HPDE6-E6E7 (cell line): ENCODE results near the gene HPRT1.
"Not testable (repeated sequence)": the region's sequence is repeated elsewhere in the genome, so short reads cannot be mapped to it uniquely, and the experiment has no call there.

Experiments
- DNase-seq: peaks from one replicate; pipeline ENCODE4 v3.0.0; 2011; ENCODE audit warnings: missing footprints; ENCODE audit errors: extremely low spot score

The HPRT1 gene, protein sequence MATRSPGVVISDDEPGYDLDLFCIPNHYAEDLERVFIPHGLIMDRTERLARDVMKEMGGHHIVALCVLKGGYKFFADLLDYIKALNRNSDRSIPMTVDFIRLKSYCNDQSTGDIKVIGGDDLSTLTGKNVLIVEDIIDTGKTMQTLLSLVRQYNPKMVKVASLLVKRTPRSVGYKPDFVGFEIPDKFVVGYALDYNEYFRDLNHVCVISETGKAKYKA

DNA sequence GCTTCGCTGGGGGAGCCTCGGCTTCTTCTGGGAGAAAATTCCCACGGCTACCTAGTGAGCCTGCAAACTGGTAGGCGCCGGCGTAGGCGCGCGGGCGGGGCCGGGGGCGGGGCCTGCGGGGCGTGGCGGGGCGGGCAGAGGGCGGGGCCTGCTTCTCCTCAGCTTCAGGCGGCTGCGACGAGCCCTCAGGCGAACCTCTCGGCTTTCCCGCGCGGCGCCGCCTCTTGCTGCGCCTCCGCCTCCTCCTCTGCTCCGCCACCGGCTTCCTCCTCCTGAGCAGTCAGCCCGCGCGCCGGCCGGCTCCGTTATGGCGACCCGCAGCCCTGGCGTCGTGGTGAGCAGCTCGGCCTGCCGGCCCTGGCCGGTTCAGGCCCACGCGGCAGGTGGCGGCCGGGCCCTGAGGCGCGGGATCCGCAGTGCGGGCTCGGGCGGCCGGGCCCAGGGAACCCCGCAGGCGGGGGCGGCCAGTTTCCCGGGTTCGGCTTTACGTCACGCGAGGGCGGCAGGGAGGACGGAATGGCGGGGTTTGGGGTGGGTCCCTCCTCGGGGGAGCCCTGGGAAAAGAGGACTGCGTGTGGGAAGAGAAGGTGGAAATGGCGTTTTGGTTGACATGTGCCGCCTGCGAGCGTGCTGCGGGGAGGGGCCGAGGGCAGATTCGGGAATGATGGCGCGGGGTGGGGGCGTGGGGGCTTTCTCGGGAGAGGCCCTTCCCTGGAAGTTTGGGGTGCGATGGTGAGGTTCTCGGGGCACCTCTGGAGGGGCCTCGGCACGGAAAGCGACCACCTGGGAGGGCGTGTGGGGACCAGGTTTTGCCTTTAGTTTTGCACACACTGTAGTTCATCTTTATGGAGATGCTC, at the start of gene HPRT1:
HPRT1 (plus strand) TSS at position 161 of the 857 bp plus-strand sequence; CDS start at position 308, 147 bp downstream.
- DNase-seq: no peak

DNA sequence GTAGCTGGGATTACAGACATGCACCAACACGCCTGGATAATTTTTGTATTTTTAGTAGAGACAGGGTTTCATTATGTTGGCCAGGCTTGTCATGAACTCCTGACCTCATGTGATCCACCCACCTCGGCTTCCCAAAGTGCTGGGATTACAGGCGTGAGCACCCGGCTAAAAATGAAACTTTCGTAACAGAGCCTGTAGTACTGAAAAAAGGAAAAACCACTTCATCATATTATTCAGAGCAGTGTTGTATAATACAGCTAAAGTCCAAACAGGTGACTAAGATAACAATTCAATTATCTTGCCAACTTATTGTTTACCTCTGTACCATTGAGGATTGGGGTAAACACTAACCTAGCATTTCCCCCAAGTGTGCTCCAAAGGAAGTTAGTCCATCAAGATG, 43.9 kb upstream of the HPRT1 start:
- no peak for DNase-seq

DNA sequence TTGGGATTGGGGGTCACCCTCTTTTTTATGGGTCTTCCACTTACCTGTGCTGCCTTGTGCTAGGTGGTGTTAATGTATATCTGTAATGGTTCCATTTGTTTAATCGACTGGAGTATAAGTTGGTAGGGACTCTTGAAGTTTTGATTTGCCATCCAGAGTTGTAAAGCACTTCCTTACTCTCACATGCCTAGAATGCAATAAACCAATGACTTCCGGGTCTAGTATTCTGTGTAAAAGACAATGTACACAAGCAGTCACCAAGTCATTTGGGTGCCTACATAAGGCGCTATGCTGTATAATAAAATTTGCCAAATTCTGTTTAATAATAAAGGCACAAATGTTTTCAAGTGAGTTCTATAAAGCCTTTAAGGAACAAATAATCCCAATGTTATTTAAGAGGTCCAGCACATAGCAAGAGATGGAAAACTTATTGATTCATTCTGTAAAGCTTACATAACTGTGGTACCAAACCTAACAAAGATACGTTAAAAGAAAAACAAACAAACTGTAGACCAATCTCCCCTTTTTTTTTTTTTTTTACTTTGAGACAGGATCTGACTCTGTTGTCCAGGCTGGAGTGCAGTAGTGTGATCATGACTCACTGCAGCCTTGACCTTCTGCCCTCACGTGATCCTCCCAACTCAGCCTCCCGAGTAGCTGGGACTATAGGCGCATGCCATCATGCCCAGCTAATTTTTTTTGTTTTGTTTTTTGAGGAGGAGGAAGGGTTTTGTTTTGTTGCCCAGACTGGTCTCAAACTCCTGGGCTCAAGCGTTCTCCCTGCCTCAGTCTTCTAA, 41.5 kb upstream of the HPRT1 start:
- no peak for DNase-seq

DNA sequence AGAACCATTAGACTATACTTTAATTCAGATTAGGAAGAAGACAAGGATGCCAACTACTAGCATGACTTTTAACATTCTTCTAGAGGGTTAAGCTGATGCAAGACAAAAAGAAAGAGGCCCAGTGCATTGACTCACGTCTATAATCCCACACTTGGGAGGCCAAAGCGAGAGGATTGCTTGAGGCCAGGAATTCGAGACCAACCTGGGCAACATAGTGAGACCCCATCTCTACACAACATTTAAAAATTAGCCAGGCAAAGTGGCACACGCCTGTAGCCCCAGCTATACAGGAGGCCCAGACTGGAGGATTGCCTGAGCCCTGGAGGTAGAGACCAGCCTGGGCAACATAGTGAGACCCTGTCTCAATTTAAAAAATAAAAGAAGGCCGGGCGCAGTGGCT, 40.2 kb upstream of the HPRT1 start:
- DNase-seq: no peak

DNA sequence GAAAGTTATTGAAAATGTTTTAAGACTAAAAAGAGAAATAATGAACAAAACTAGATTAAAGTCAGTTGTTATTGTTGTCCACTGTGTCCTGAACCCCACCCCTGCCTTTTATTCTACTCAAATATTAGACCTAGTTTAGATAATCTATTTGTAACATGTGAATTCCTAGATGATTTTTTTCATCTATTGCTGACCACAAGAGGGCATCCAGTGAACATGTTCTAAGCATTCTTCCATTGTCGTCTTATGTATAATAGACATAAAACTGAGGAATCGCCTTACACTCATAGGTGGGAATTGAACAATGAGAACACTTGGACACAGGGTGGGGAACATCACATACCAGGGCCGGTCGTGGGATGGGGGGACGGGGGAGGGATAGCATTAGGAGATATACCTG, 36.4 kb upstream of the HPRT1 start:
- DNase-seq: no peak

DNA sequence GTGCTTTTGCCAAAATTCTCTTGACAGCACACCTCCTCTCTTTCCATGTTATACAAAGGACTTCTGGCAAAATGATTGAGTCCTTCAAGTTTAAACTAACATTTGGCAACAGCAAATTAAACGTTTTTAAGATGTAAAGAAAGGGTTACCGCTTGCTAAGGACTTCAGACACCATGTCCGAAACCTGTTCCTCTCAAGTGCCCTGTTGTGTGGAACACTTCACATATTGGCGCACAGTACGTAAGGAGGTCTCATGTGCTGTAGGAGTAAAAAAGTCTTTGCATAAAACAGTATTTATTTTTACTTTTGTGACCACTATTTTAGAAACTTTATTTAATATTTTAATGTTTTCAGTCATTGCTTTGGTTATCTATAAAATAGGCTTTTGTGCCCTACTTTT, 33.7 kb upstream of the HPRT1 start:
- DNase-seq: no peak

DNA sequence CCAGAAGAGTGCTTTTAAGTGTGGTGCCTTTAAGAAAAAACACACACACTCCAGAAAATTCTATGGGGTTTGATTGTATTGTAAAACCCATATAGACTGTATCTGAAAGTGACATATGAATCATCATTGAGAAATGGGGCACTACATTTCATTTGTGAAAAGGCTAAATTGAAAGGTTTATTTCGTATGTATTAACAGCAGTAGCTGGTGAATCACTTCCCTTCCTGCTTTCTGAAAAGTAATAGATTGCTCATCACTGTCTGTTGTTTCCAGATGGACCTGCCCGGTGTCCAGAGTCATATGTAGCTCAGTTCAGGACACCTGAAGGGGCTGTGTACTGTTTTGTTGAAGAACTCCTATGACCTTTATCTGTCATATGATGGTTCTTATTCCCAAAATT, 28.1 kb upstream of the HPRT1 start:
- peak; percentile 4 for DNase-seq

DNA sequence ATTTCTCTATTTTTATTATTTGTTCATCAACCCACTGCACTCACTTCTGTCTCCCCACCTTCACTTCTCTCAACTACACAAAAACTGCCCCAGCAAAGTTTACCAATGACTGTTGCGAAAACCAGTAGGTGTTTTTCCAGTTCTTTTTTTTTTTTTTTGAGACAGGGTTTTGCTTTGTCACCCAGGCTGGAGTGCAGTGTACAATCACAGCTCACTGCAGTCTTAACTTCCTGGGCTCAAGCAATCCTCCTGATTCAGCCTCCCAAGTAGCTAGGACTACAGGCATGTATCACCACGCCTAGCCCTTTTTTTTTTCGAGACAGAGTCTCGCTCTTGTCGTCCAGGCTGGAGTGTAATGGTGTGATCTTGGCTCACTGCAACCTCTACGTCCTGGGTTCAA, 24.1 kb upstream of the HPRT1 start:
- DNase-seq: no peak

DNA sequence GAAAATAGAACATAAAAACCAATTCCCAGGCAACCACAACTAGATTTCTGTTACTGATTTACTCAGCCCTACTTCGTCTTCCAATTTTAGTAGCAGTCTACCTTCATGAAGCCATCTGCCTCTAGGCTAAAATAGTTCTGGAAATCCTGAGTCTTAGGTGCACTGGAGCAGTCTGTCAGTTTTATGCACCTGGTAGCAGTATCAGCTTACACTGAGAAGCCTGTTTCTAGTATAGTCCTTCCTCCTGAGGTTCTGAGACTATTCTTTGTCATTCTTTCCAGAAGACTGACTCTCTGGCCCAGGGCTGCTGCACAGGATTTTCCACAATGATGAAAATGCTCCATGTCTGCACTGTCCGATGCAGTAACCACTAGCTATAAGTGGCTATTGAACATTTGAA, 16.9 kb upstream of the HPRT1 start:
- no peak for DNase-seq

DNA sequence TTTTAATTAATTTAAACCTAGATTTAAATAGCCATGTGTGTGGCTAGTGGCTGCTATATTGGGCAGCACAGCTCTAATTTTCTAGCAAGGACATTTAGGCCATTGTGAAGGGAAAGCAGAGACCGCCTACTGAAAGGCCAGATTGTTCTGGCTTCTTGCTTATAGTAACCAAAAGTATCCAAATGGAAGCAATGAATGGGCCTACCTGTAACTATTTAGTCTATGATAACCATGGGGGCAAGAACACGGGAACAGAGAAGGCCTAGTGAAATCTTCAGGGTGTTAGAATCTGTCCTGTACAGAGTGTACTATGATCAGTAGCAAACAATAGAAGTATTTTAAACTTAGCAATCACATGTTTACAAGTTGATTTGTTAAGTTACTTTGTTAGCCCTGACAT, 16.5 kb upstream of the HPRT1 start:
- DNase-seq: no peak

DNA sequence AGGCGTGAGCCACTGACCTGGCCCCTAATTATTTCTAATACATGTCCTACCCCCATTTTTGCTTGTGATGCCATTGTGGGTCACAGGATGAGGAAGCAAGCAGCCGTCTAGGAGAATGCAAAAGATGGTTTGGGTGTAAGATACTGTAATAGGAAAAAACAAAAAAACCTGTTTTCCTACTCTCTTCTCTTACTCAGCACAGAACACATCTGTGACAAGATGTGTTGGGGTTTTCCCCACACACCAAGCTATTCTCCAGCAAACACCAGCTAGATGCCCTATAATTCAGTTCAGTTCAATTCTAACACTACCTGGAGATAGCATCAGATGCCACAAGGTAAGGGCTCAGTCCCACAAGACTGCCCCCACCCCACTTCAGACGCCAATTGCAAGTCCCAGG, 15.3 kb upstream of the HPRT1 start:
- no peak for DNase-seq

DNA sequence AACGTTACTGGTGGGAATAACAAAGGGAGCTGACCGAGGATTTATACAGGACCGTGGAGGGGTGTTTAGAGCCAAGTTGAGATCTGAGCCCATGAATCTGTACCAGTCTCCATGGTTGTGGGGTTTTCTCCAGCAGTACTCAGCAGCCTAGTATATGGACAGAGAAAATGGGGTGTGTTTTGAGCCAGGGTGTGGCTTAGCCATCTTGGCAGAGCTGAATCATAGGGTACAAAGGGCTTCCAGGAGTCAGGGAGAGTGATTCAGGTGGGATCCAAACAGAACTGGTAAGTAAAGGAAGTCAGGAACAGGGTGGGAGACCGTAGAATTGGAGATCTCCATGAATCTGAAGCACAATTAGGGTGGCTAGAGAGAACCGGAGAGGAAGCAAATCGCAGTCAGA, 7.4 kb upstream of the HPRT1 start:
- no peak for DNase-seq

DNA sequence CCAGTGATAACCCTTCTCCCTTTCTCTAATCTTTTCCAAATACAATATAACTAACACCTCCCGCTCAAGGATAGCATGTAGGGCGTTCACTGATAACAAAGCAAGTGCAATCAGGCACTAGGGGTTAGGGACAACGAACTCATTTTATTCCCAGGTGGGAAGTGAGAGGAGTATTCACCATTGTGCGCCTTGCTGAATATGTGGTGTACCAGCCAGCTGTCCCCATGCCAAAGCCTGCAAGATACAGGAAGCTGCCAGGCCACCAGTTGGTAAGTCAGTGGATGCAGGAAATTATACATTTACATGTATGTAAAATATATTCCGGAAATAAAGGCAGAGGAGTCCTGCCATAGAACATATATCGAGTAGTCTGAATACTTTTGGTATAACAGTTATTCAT, 6.3 kb upstream of the HPRT1 start:
- no peak for DNase-seq

DNA sequence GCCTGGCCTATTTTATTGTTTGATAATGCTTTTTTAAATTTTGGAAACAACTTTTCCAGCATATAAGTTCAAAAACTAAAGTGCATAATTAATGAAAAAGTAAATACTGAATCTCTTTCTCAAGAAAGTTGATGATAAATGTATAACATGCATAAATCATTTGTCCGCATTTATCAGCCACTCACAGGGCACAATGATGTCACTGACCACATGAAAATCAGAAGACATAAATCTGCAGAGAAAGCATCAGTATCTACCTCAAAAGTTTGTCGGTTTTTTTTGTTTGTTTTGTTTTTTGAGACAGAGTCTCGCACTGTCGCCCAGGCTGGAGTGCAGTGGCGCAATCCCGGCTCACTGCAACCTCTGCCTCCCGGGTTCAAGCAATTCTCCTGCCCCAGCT, 5.5 kb upstream of the HPRT1 start:
- no peak for DNase-seq

DNA sequence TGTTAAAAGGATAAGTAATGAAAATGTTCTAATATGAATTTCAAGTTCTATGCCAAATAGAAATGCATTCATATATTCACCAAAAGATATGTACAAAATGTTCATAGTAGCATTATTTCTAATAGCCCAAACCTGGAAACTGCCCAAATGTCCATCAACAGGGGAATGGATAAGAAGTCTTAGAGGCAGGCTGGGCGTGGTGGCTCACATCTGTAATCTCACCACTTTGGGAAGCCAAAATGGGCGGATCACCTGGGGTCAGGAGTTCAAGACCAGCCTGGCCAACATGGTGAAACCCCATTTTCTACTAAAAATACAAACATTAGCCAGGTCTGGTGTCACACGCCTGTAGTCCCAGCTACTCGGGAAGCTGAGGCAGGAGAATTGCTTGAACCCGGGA, 2.3 kb upstream of the HPRT1 start:
- DNase-seq: no peak

DNA sequence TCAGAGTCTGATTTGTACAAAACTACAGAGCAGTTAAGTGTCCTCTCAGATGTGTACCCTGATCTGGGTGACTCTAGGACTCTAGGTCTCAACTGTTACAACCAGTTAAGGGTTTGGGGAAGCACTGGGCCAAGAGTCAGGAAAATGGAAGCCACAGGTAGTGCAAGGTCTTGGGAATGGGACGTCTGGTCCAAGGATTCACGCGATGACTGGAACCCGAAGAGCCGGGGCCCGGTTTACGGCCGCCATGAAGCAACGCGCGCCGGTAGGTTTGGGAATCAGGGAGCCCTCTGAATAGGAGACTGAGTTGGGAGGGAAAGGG, 321 bp upstream of the HPRT1 start:
- no peak for DNase-seq

DNA sequence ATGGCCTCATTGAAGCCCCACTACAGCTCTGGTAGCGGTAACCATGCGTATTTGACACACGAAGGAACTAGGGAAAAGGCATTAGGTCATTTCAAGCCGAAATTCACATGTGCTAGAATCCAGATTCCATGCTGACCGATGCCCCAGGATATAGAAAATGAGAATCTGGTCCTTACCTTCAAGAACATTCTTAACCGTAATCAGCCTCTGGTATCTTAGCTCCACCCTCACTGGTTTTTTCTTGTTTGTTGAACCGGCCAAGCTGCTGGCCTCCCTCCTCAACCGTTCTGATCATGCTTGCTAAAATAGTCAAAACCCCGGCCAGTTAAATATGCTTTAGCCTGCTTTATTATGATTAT, 876 bp downstream of the HPRT1 start:
- DNase-seq: no peak

DNA sequence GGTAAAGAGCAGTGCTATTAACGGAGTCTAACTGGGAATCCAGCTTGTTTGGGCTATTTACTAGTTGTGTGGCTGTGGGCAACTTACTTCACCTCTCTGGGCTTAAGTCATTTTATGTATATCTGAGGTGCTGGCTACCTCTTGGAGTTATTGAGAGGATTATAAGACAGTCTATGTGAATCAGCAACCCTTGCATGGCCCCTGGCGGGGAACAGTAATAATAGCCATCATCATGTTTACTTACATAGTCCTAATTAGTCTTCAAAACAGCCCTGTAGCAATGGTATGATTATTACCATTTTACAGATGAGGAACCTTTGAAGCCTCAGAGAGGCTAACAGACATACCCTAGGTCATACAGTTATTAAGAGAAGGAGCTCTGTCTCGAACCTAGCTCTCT, 1.5 kb downstream of the HPRT1 start:
- DNase-seq: no peak

DNA sequence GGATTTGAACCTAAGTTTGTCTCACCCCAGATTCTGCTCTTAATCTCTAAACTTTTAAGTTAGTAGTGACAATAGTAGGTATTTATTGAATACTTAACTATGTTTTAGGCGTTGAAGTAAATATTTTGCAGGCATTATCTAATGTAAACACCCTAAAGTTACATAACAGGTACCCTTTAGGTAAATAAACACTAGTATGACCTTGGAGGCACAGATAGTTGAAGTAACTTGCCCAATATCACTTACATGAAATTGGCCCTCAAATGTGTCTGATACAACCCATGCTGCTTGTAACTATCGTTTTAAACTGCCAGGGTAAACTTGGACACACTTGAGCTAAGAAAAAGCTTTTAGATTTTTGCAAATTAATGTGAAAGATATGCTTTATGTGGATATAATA, 3.0 kb downstream of the HPRT1 start:
- no peak for DNase-seq

DNA sequence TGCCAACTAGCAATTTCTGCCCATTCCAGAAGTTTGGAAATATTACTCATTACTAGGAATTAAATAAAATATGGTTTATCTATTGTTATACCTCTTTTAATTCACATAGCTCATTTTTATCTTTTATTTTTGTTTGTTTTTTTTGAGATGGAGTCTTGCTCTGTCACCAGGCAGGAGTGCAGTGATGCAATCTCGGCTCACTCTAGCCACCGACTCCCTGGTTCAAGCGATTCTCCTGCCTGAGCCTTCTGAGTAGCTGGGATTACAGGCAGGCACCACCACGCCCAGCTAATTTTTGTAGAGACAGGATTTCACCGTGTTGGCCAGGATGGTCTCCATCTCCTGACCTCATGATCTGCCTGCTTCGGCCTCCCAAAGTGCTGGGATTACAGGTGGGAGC, 4.5 kb downstream of the HPRT1 start:
- not testable (repeated sequence) for DNase-seq

DNA sequence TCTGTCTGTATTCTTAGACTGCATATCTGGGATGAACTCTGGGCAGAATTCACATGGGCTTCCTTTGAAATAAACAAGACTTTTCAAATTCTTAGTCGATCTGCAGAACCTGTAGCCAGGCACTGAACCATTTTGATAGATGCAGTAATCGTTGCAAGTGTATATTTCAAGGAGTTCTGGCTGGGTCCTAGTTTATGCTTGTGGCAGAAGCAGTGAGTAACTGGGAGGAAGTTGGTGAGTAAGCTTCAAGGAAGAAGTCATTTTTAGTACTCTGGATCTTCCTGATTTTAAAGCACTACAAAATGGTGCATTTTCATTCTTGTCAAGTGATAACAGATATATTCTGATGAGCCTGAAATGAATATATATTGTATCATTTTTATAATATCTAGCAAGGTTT, 9.5 kb downstream of the HPRT1 start:
- DNase-seq: no peak

DNA sequence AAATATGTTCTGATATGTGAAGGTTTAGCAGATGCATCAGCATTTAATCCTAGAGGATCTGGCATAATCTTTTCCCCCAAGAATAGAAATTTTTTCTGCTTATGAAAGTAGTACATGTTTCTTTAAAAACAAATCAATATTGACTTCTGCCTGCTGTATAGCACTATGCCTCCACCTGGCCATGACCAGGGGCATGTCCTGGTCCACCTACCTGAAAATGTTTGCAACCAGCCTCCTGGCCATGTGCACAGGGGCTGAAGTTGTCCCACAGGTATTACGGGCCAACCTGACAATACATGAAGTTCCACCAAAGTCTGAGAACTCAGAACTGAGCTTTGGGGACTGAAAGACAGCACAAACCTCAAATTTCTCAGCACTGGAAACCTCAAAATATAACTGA, 10.0 kb downstream of the HPRT1 start:
- no peak for DNase-seq

DNA sequence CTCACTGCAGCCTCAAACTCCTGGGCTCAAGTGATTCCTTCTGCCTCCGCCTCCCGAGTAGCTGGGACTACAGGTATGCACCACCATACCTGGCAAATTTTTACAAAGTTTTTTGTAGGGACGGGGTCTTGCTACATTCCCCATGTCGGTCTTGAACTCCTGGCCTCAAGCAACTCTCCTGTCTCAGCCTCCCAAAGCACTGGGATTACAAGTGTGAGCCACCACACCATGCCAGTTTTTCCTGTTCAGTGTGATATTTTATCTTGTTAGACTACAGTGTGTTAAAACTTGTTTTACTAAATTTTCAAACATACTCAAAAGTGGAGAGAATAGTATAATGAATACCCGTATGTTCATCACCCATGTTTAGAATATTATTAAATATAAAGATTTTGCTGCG, 12.1 kb downstream of the HPRT1 start:
- no peak for DNase-seq
